ENCODE measurements around the gene SEC23B.

The SEC23B gene

GRCh38 chr20:18527339-18527738 lies 19.6 kb downstream of the SEC23B start:
- no peak for DNase-seq

- DNase-seq = no peak
Observed at GRCh38 chr20:18527836-18528235, 20.1 kb downstream of the SEC23B start.

- no peak for DNase-seq
Observed at GRCh38 chr20:18529041-18529440, 21.3 kb downstream of the SEC23B start.

- DNase-seq = no peak
Observed at GRCh38 chr20:18532626-18533025, 24.9 kb downstream of the SEC23B start.

GRCh38 chr20:18533491-18533890 lies 25.8 kb downstream of the SEC23B start:
- DNase-seq = no peak

GRCh38 chr20:18533978-18534644 lies 26.4 kb downstream of the SEC23B start:
- no peak for DNase-seq

- no peak for DNase-seq
Observed at GRCh38 chr20:18537651-18538050, 29.9 kb downstream of the SEC23B start.

- DNase-seq = no peak
Observed at GRCh38 chr20:18541741-18542140, 34.0 kb downstream of the SEC23B start.

- no peak for DNase-seq
Observed at GRCh38 chr20:18543216-18543615, 35.5 kb downstream of the SEC23B start.

GRCh38 chr20:18543932-18544331 lies 36.2 kb downstream of the SEC23B start:
- no peak for DNase-seq

- DNase-seq = no peak
Observed at GRCh38 chr20:18545566-18545965, 37.8 kb downstream of the SEC23B start.

- DNase-seq = no peak
Observed at GRCh38 chr20:18548465-18548864, 40.7 kb downstream of the SEC23B start.

- DNase-seq = no peak
Observed at GRCh38 chr20:18553746-18554145, 46.0 kb downstream of the SEC23B start.

- peak; percentile 78 for DNase-seq
Observed at GRCh38 chr20:18566892-18567738, 59.4 kb downstream of the SEC23B start, which contains the start of gene SMIM26. SMIM26 (plus strand) TSS chr20:18567432; CDS start chr20:18567479, 47 bp downstream.

GRCh38 chr20:18567739-18568091 lies 60.0 kb downstream of the SEC23B start:
- DNase-seq = no peak

- DNase-seq = no peak
Observed at GRCh38 chr20:18571009-18571408, 63.3 kb downstream of the SEC23B start.

GRCh38 chr20:18571578-18571977 lies 63.8 kb downstream of the SEC23B start:
- no peak for DNase-seq

- DNase-seq = no peak
Observed at GRCh38 chr20:18577942-18578341, 70.2 kb downstream of the SEC23B start.

- DNase-seq = peak; percentile 26 to 41
Observed at GRCh38 chr20:18578581-18578980, 70.8 kb downstream of the SEC23B start.

GRCh38 chr20:18580012-18580411 lies 72.3 kb downstream of the SEC23B start:
- no peak for DNase-seq

GRCh38 chr20:18585134-18585533 lies 77.4 kb downstream of the SEC23B start:
- DNase-seq = no peak

GRCh38 chr20:18587665-18588573 lies 80.2 kb downstream of the SEC23B start, which contains the start of gene DTD1:
DTD1 (plus strand) TSS chr20:18588054; CDS start chr20:18588073, 19 bp downstream.
- peak; percentile 83 to 84 for DNase-seq

GRCh38 chr20:18588574-18588933 lies 80.8 kb downstream of the SEC23B start:
- no peak for DNase-seq
